Measurements from ENCODE around the gene DPT. TPM values are rescaled to one million over a fixed set of nuclear protein-coding genes. Genes with fewer than 3 reads are reported as not detected.

The DPT gene
- total RNA-seq, 3 donors from 2014 or later (not counting 1 experiment from before 2014, with no cell fraction given): not detected

- ATAC-seq (no peak), DNase-seq (no peak)
- intact Hi-C loops (cut with micrococcal nuclease): no loop called here
- Mint-ChIP-seq H3K4me3 (no peak overlapping the region), H3K9me3 (no peaks in the 10 kb centered on the region), H3K27me3 (ENCODE audit: low read depth in 2 of 2) (peaks cover 0 to 5% of the 10 kb centered on the region in 2 donors), H3K36me3 (no peaks in the 10 kb centered on the region), H3K27ac (no peak overlapping the region), H3K4me1 (no peaks in the 10 kb centered on the region)
- H3K27me3 ChIP-seq (ENCODE audit: control insufficient read depth, insufficient read depth, low read length): no peaks in the 10 kb centered on the region
- no peaks in the 10 kb centered on the region for H3K36me3 ChIP-seq (ENCODE audit: control insufficient read depth, insufficient read depth, low read length)
- H3K27ac ChIP-seq (ENCODE audit: low read length): no peak overlapping the region
- H3K4me3 ChIP-seq (ENCODE audit: low read length): no peak overlapping the region
- no peaks in the 10 kb centered on the region for H3K9me3 ChIP-seq (ENCODE audit: control insufficient read depth, insufficient read depth, low read length)
- TF ChIP-seq CTCF (IDR thresholded peaks at IDR 0.05): no peak
- WGBS (ENCODE audit: insufficient coverage): 92% methylated on average over 7 of the region's 7 CpGs
- H3K4me1 ChIP-seq (ENCODE audit: control insufficient read depth, insufficient read depth, low read length): no peaks in the 10 kb centered on the region
These were observed 32.8 kb downstream of the DPT start for GRCh38 chr1:168696125-168696760.

DNA sequence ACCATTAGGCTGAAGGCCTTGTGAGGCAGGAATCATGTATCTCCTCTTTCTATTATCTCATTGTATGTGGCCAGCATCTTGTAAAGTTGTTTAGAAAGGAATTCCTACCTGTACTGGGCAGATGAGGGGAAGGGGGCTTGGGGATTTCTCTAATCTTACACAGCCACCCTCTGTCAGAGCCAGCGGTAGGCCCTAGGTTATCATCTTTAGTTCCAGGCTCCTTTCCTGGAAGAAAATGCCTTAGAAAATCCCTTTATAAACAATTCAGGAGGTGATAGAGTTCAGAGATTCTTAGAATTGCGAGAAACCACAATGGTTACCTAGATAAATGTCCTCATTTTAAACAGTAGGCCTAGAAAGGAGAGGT is 35.2 kb downstream of the DPT start:
- no peaks in the 10 kb centered on the region for H3K27me3 ChIP-seq (ENCODE audit: control insufficient read depth, insufficient read depth, low read length)
- Mint-ChIP-seq H3K36me3 (no peaks in the 10 kb centered on the region), H3K4me3 (no peak overlapping the region), H3K4me1 (no peaks in the 10 kb centered on the region), H3K27me3 (ENCODE audit: low read depth in 2 of 2) (peaks cover 10% of the 10 kb centered on the region in 2 donors), H3K27ac (no peak overlapping the region), H3K9me3 (no peaks in the 10 kb centered on the region)
- H3K4me3 ChIP-seq (ENCODE audit: low read length): no peak overlapping the region
- no peaks in the 10 kb centered on the region for H3K9me3 ChIP-seq (ENCODE audit: control insufficient read depth, insufficient read depth, low read length)
- no peak for TF ChIP-seq CTCF (IDR thresholded peaks at IDR 0.05)
- intact Hi-C loops (cut with micrococcal nuclease): no loop called here
- no peaks in the 10 kb centered on the region for H3K36me3 ChIP-seq (ENCODE audit: control insufficient read depth, insufficient read depth, low read length)
- no peaks in the 10 kb centered on the region for H3K4me1 ChIP-seq (ENCODE audit: control insufficient read depth, insufficient read depth, low read length)
- no CpG with 5 or more reads among the region's 2 CpGs for WGBS (ENCODE audit: insufficient coverage)
- DNase-seq: no peak
- no peak for ATAC-seq
- no peak overlapping the region for H3K27ac ChIP-seq (ENCODE audit: low read length)

DNA sequence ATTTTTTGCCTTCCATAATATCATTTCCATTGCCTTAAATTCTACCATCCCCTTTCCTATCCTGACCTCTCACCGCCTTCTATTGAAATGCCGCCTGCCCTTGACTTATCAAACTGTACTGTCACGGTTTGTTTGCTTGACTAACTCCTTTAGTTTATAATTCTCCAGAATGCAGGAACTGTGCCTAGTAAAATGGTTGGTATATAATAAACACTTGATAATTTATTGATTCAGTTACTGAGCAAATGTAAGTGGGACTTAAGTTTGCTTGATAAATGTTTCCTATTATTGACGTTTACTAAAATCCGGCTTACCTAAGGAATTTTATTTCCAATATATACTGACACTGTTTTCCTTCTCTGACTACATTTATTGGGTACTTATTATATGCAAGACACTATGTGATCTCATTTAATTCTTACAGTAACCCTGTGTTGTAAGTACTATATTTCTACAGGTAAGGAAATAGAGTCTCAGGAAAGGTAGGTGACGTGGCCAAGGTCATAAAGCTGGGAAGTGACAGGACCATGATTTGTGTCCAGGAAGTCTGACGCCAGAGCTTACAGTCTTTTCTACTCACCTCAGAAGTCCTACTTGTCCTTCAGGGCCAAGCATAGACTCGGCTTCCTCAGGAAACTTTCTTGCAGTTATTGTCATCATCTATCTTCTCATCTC is 35.7 kb downstream of the DPT start:
- H3K36me3 ChIP-seq (ENCODE audit: control insufficient read depth, insufficient read depth, low read length): no peaks in the 10 kb centered on the region
- no peaks in the 10 kb centered on the region for H3K36me3 Mint-ChIP-seq
- 98% methylated on average over 6 of the region's 8 CpGs for WGBS (ENCODE audit: insufficient coverage)
- no peaks in the 10 kb centered on the region for H3K9me3 ChIP-seq (ENCODE audit: control insufficient read depth, insufficient read depth, low read length)
- no peaks in the 10 kb centered on the region for H3K9me3 Mint-ChIP-seq
- no peaks in the 10 kb centered on the region for H3K27me3 ChIP-seq (ENCODE audit: control insufficient read depth, insufficient read depth, low read length)
- no peak overlapping the region for H3K27ac Mint-ChIP-seq
- H3K4me3 Mint-ChIP-seq: no peak overlapping the region
- DNase-seq: no peak
- H3K4me3 ChIP-seq (ENCODE audit: low read length): no peak overlapping the region
- no peaks in the 10 kb centered on the region for H3K4me1 ChIP-seq (ENCODE audit: control insufficient read depth, insufficient read depth, low read length)
- H3K4me1 Mint-ChIP-seq: no peaks in the 10 kb centered on the region
- intact Hi-C loops (cut with micrococcal nuclease): no loop called here
- TF ChIP-seq CTCF (IDR thresholded peaks at IDR 0.05): no peak
- H3K27me3 Mint-ChIP-seq (ENCODE audit: low read depth in 2 of 2): peaks cover 10% of the 10 kb centered on the region in 2 donors
- H3K27ac ChIP-seq (ENCODE audit: low read length): no peak overlapping the region
- ATAC-seq: no peak

DNA sequence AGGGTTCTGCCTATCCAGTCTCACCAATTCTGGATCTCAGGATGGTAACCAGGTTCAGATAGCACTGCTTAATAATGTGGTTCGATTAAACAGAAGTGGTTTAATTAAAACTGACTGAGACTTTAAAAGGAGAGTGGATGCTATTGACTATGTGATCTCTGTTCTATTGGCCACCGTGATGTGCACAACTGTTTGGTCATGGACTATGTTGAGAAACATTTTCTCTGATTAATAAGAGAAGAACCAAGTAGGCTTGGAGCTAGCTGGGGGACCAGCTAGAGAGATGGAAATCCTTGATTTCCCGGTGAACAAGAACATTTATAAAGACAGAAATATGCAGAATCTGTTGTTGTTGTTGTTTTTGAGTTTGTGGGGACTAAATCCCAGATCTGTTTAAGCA is 36.5 kb downstream of the DPT start:
- DNase-seq: no peak
- H3K36me3 Mint-ChIP-seq: no peaks in the 10 kb centered on the region
- no peak for ATAC-seq

More for the DNA sequence above, 36.5 kb downstream of the DPT start:
- Histone ChIP-seq H3K9me3 (ENCODE audit: control insufficient read depth, insufficient read depth, low read length) (no peaks in the 10 kb centered on the region), H3K36me3 (ENCODE audit: control insufficient read depth, insufficient read depth, low read length) (no peaks in the 10 kb centered on the region), H3K4me3 (ENCODE audit: low read length) (no peak overlapping the region), H3K27me3 (ENCODE audit: control insufficient read depth, insufficient read depth, low read length) (no peaks in the 10 kb centered on the region), H3K4me1 (ENCODE audit: control insufficient read depth, insufficient read depth, low read length) (no peaks in the 10 kb centered on the region), H3K27ac (ENCODE audit: low read length) (no peak overlapping the region)
- Mint-ChIP-seq H3K27me3 (ENCODE audit: low read depth in 2 of 2) (peaks cover 10% of the 10 kb centered on the region in 2 donors), H3K9me3 (no peaks in the 10 kb centered on the region), H3K4me3 (no peak overlapping the region), H3K4me1 (no peaks in the 10 kb centered on the region), H3K27ac (no peak overlapping the region)
- intact Hi-C loops (cut with micrococcal nuclease): no loop called here
- WGBS (ENCODE audit: insufficient coverage): 89% methylated on average over 3 of the region's 3 CpGs
- no peak for TF ChIP-seq CTCF (IDR thresholded peaks at IDR 0.05)
